GM12878 (cell line): Measurements from ENCODE around the gene TTLL3. TPM values are rescaled to one million over a fixed set of nuclear protein-coding genes. Genes with fewer than 3 reads are reported as not detected.

ENCODE experiments used
- ATAC-seq: fragments of 200-7000 bp; cut with Tn5 transposase; 3 replicates; pipeline ENCODE4 v1.9.1; 2020; ENCODE audit warnings: mild to moderate bottlenecking, moderate library complexity
- BruUV-seq: library from RNA; stranded (reverse); fragments of 400-500 nt; replicated peaks from 2 replicates; lab custom pipeline; 2021; lab: Mats Ljungman, UMichigan
- CTCF ChIA-PET: fragments of 300-600 bp; sonication (Branson Sonifier 250); formaldehyde crosslinking; extraction: SDS; loops from one replicate; lab custom pipeline; 2021; ENCODE audit warnings: inconsistent platforms; lab: Yijun Ruan, JAX
- POLR2A ChIA-PET: fragments of 350-600 bp; formaldehyde crosslinking; extraction: SDS; loops from one replicate; lab custom pipeline; 2021; ENCODE audit warnings: inconsistent platforms; lab: Charles Lee
- RAD21 ChIA-PET: fragments of 300-600 bp; sonication (Branson Sonifier 250); formaldehyde crosslinking; loops from one replicate; lab custom pipeline; 2023; ENCODE audit warnings: antibody characterized with exemption; ENCODE audit not compliant: unreplicated experiment; lab: Charles Lee
- SMC1A ChIA-PET: fragments of 300-600 bp; sonication (Branson Sonifier 250); formaldehyde crosslinking; loops from one replicate; lab custom pipeline; 2023; ENCODE audit not compliant: unreplicated experiment, uncharacterized antibody; lab: Charles Lee
- DNase-seq: peaks from one replicate; pipeline ENCODE4 v3.0.0-alpha.2; 2011; ENCODE audit warnings: low read depth, low spot score
- FAIRE-seq: peaks from 3 replicates; lab custom pipeline; 2011; peaks lifted over from hg19 to GRCh38; lab: Jason Lieb, UNC
- H2AFZ ChIP-seq: 2 replicates; pipeline ENCODE4 v1.6.0; 2011; ENCODE audit warnings: low read depth, low read length, control low read depth; ENCODE audit not compliant: control insufficient read depth
- H3K27ac ChIP-seq: 2 replicates; pipeline ENCODE4 v1.5.1; 2011; ENCODE audit warnings: control low read depth; ENCODE audit not compliant: control insufficient read depth, insufficient read depth
- H3K27me3 ChIP-seq, 2 experiments: replicated peaks in 1 of 2; 2 replicates each; pipeline versions ENCODE4 v1.6.0 to v1.6.1; 2011; ENCODE audit warnings: low read length in 1 of 2; ENCODE audit not compliant: control insufficient read depth in 2 of 2, insufficient read depth in 2 of 2
- H3K36me3 ChIP-seq, 2 experiments: 2 replicates each; pipeline ENCODE4 v1.5.1; 2011; ENCODE audit warnings: low read length in 1 of 2; ENCODE audit not compliant: control insufficient read depth in 2 of 2, insufficient read depth in 2 of 2
- H3K4me1 ChIP-seq: 2 replicates; pipeline ENCODE4 v1.6.1; 2011; ENCODE audit warnings: mild to moderate bottlenecking, low read length, moderate library complexity, mixed read lengths; ENCODE audit not compliant: control insufficient read depth, insufficient read depth
- H3K4me2 ChIP-seq: 2 replicates; pipeline ENCODE4 v1.6.0; 2011; ENCODE audit warnings: control low read depth; ENCODE audit not compliant: control insufficient read depth, insufficient read depth
- H3K4me3 ChIP-seq: fragments of 200-600 bp; sonication (generic); 2 replicates; pipeline ENCODE4 v1.5.1; 2016
- H3K79me2 ChIP-seq: 2 replicates; pipeline ENCODE4 v1.6.0; 2011; ENCODE audit warnings: low read length; ENCODE audit not compliant: control insufficient read depth, insufficient read depth
- H3K9ac ChIP-seq: 2 replicates; pipeline ENCODE4 v1.8.0; 2011; ENCODE audit warnings: low read length, control low read depth, mixed read lengths; ENCODE audit not compliant: control insufficient read depth, insufficient read depth
- H3K9me3 ChIP-seq: replicated peaks from 3 replicates; pipeline ENCODE4 v1.5.1; 2011; ENCODE audit warnings: mild to moderate bottlenecking, low read length; ENCODE audit not compliant: control insufficient read depth, insufficient read depth
- H4K20me1 ChIP-seq: 2 replicates; pipeline ENCODE4 v1.6.0; 2011; ENCODE audit not compliant: control insufficient read depth, insufficient read depth
- ATF7 ChIP-seq: fragments of 450-650 bp; IDR thresholded peaks from 2 replicates; pipeline ENCODE4 v1.6.1; 2016; ENCODE audit warnings: low read depth, mild to moderate bottlenecking
- CHD1 ChIP-seq: IDR thresholded peaks from 2 replicates; pipeline ENCODE4 v1.6.1; 2012; ENCODE audit warnings: low read depth, low read length, improper control_type of control experiment
- ETV6 ChIP-seq, 2 experiments: fragments of 450-650 bp in 1 of 2; IDR thresholded peaks in 1 of 2; conservative IDR thresholded peaks in 1 of 2; 2 replicates each; pipeline ENCODE4 v1.6.1; 2014; ENCODE audit warnings: antibody characterized with exemption in 1 of 2, borderline replicate concordance in 1 of 2, low read depth in 1 of 2, mild to moderate bottlenecking in 1 of 2, moderate library complexity in 1 of 2
- MYC ChIP-seq: IDR thresholded peaks from 2 replicates; pipeline ENCODE4 v1.6.1; 2011; ENCODE audit warnings: mild to moderate bottlenecking, low read length, moderate library complexity, inconsistent platforms; ENCODE audit not compliant: insufficient read depth, insufficient replicate concordance, insufficient read length, severe bottlenecking
- POLR2A ChIP-seq: IDR thresholded peaks from 2 replicates; pipeline ENCODE4 v1.6.1; 2011; ENCODE audit warnings: low read depth, mild to moderate bottlenecking, low read length
- SMARCA5 ChIP-seq: fragments of 450-650 bp; IDR thresholded peaks from 2 replicates; pipeline ENCODE4 v1.6.1; 2017; ENCODE audit warnings: mild to moderate bottlenecking
- YBX1 ChIP-seq: fragments of 450-650 bp; IDR thresholded peaks from 2 replicates; pipeline ENCODE4 v1.6.1; 2016; ENCODE audit warnings: antibody characterized with exemption
- WGBS: methylation state at CpG from one replicate; pipeline ENCODE4 v1.1.6; 2016; ENCODE audit warnings: low lambda C conversion rate; ENCODE audit not compliant: insufficient replicate concordance, insufficient coverage; ENCODE audit errors: missing lambda C conversion rate; 5-methylcytosine and 5-hydroxymethylcytosine counted together
- in situ Hi-C: fragments of 300-500 bp; cut with MboI; formaldehyde crosslinking; loops from 9 replicates; pipeline ENCODE4 v1.14.3; 2018; ENCODE audit warnings: mixed read lengths
- intact Hi-C: fragments of 100-400 bp; cut with micrococcal nuclease; formaldehyde crosslinking; loops from one replicate; pipeline ENCODE4 v1.14.2; 2022; ENCODE audit not compliant: unreplicated experiment
- polyA plus RNA-seq, 11 experiments: library from polyadenylated mRNA; depleted of rRNA in 4 of 11; unstranded in 6 of 11; stranded (reverse) in 5 of 11; fragments of >200 nt; fragmentation: Nextera tagmentation in 4 of 11; fragmentation: Illumina TruSeq in 1 of 11; extraction: Ambion mirVana in 4 of 11; extraction: Trizol in 1 of 11; gene quantifications; 1 replicate in 1 of 11; 2 replicates in 10 of 11; pipeline versions ENCODE4 v1.2.1 to v1.2.3, GENCODE V29; 2011 to 2016; ENCODE audit warnings: inconsistent platforms in 2 of 11, missing spikeins in 2 of 11, low read depth in 1 of 11
- total RNA-seq, 4 experiments: library from RNA; depleted of rRNA in 3 of 4; stranded (reverse); fragments of >200 nt in 3 of 4; fragmentation: Illumina TruSeq in 1 of 4; extraction: Trizol in 1 of 4; gene quantifications; 2 replicates each; pipeline versions ENCODE4 v1.2.1 to v1.2.3, GENCODE V29; 2013 to 2021
- TF ChIP-seq, protein P1 (sequence below): fragments of 450-650 bp; formaldehyde crosslinking; IDR thresholded peaks from 2 replicates; pipeline ENCODE4 v1.4.0; 2020; ENCODE audit warnings: mild to moderate bottlenecking, moderate library complexity
- TF ChIP-seq, protein P2 (sequence below): fragments of 450-650 bp; IDR thresholded peaks from 2 replicates; pipeline ENCODE4 v1.6.1; 2017; ENCODE audit warnings: antibody characterized with exemption, mild to moderate bottlenecking, moderate library complexity
- TF ChIP-seq, protein P3 (sequence below): fragments of 450-650 bp; conservative IDR thresholded peaks from 2 replicates; pipeline ENCODE4 v1.6.1; 2017; ENCODE audit warnings: mild to moderate bottlenecking, moderate library complexity

TTLL3 gene
- total and polyA plus RNA-seq, 10 of the 15 experiments (the other 5 are each of a cell fraction or from before 2014, with no cell fraction given), result 4.2 to 51.3 (median 18.9) TPM

DNA sequence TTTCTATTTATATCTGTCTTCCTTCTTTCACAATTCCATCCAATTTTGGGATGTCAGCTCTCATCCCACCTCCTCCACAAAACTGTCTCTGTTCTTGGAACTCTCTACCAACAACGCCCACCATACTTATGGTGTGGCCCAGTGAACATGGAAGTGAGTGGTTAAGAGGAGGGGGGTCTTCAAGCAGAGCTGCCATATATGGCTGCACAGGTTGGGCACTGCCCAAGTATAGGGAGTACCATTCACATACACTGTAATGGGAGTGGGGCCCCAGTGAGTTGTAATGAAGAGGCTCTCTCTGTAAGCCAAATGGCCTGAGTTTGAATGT is 32.4 kb upstream of the TTLL3 start (continued):
- TF ChIP-seq, protein P1, sequence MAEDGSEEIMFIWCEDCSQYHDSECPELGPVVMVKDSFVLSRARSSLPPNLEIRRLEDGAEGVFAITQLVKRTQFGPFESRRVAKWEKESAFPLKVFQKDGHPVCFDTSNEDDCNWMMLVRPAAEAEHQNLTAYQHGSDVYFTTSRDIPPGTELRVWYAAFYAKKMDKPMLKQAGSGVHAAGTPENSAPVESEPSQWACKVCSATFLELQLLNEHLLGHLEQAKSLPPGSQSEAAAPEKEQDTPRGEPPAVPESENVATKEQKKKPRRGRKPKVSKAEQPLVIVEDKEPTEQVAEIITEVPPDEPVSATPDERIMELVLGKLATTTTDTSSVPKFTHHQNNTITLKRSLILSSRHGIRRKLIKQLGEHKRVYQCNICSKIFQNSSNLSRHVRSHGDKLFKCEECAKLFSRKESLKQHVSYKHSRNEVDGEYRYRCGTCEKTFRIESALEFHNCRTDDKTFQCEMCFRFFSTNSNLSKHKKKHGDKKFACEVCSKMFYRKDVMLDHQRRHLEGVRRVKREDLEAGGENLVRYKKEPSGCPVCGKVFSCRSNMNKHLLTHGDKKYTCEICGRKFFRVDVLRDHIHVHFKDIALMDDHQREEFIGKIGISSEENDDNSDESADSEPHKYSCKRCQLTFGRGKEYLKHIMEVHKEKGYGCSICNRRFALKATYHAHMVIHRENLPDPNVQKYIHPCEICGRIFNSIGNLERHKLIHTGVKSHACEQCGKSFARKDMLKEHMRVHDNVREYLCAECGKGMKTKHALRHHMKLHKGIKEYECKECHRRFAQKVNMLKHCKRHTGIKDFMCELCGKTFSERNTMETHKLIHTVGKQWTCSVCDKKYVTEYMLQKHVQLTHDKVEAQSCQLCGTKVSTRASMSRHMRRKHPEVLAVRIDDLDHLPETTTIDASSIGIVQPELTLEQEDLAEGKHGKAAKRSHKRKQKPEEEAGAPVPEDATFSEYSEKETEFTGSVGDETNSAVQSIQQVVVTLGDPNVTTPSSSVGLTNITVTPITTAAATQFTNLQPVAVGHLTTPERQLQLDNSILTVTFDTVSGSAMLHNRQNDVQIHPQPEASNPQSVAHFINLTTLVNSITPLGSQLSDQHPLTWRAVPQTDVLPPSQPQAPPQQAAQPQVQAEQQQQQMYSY, result no peak
- no peak for TF ChIP-seq POLR2A
- no peak for TF ChIP-seq MYC

DNA sequence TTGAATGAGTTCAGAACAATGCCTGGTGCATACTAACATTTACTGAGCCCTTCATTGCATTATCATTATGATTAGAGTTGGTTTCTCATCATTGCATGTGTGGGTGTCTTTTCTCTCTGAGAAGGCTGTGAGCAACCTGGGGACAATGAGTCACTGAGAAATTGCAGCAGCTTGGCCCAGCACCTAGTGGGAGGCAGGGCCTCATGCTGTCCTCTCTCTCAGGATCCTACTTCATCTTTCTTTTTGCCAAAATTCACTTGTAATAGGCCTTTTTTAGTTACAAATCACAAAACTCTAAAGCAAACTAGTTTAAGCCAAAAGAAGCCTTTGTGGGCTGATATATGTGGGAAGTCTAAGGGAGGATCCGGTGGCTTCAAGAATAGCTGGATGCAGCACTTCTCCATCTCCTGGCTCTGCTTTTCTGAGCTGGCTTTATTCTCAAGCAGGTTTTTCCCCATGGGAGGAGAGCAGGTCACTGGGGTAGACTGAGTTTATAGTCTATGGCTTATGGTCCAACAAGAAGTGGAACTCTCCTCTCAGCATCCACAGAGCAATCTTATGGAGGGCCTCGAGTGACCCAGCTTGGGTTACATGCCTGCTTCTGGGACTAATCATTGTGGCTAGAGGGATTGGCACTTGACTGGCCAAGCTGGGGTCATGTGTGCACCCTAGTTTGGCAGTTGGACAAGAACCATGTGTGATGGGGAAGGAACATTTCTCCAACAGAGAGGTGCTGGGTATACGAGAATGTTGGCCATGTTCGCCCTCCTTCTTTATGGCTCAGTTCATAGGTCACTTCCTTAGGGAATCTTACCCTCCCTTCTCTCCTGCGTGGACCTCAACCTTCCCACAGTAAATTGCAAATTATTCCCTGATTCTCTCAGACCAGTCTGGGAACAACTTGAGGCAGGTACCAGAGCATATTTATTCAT is 31.7 kb upstream of the TTLL3 start:
- no peak for ATAC-seq
- Histone ChIP-seq H2AFZ (no peak overlapping the region), H3K27me3 (no peaks in the 10 kb centered on the region), H3K9ac (no peak overlapping the region), H3K9me3 (no peaks in the 10 kb centered on the region), H4K20me1 (no peaks in the 10 kb centered on the region), H3K27ac (no peak overlapping the region), H3K4me1 (peaks cover 31% of the 10 kb centered on the region), H3K36me3 (0 out of 4 replicates have a peak, but pooled peaks cover 0 to 7% of the 10 kb centered on the region in 2 experiments), H3K4me3 (no peak overlapping the region), H3K79me2 (no peaks in the 10 kb centered on the region), H3K4me2 (no peak overlapping the region)
- no TSS peak for BruUV-seq
- WGBS, result 87% methylated on average over 5 of the region's 5 CpGs
- FAIRE-seq, result no peak
- CTCF ChIA-PET, result interaction anchor here (1.0 to 2.1 kb wide), 2 partner anchors 12 to 278 kb away, joined by 3 to 8 read pairs; no protein-coding TSS in a partner anchor
- DNase-seq, result no peak
- SMC1A ChIA-PET, result interaction anchor here (0.7 to 1.5 kb wide), 3 partner anchors 25 to 50 kb away, joined by 3 to 4 read pairs (median 3); no protein-coding TSS in a partner anchor
- in situ Hi-C loops, result no loop called here
- POLR2A ChIA-PET, result interaction anchor here (1.0 kb wide), 1 partner anchor 29 kb away, joined by 4 read pairs; the partner anchor contains the start of gene OGG1
- RAD21 ChIA-PET, result interaction anchor here (1.0 kb wide), 1 partner anchor 15 kb away, joined by 3 read pairs; the partner anchor contains the start of gene ARPC4
- intact Hi-C loops, result no loop called here
- TF ChIP-seq SMARCA5 (no peak), ATF7 (no peak), ETV6 (conservative IDR thresholded peaks at IDR 0.05 in 1 of 2, IDR thresholded peaks at IDR 0.05 in 1 of 2; ENCODE audit: borderline replicate concordance in 1 of 2, low read depth in 1 of 2) (no peak), YBX1 (no peak), CHD1 (no peak)
- TF ChIP-seq, protein P2, sequence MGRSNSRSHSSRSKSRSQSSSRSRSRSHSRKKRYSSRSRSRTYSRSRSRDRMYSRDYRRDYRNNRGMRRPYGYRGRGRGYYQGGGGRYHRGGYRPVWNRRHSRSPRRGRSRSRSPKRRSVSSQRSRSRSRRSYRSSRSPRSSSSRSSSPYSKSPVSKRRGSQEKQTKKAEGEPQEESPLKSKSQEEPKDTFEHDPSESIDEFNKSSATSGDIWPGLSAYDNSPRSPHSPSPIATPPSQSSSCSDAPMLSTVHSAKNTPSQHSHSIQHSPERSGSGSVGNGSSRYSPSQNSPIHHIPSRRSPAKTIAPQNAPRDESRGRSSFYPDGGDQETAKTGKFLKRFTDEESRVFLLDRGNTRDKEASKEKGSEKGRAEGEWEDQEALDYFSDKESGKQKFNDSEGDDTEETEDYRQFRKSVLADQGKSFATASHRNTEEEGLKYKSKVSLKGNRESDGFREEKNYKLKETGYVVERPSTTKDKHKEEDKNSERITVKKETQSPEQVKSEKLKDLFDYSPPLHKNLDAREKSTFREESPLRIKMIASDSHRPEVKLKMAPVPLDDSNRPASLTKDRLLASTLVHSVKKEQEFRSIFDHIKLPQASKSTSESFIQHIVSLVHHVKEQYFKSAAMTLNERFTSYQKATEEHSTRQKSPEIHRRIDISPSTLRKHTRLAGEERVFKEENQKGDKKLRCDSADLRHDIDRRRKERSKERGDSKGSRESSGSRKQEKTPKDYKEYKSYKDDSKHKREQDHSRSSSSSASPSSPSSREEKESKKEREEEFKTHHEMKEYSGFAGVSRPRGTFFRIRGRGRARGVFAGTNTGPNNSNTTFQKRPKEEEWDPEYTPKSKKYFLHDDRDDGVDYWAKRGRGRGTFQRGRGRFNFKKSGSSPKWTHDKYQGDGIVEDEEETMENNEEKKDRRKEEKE, result no peak
- TF ChIP-seq, protein P3, sequence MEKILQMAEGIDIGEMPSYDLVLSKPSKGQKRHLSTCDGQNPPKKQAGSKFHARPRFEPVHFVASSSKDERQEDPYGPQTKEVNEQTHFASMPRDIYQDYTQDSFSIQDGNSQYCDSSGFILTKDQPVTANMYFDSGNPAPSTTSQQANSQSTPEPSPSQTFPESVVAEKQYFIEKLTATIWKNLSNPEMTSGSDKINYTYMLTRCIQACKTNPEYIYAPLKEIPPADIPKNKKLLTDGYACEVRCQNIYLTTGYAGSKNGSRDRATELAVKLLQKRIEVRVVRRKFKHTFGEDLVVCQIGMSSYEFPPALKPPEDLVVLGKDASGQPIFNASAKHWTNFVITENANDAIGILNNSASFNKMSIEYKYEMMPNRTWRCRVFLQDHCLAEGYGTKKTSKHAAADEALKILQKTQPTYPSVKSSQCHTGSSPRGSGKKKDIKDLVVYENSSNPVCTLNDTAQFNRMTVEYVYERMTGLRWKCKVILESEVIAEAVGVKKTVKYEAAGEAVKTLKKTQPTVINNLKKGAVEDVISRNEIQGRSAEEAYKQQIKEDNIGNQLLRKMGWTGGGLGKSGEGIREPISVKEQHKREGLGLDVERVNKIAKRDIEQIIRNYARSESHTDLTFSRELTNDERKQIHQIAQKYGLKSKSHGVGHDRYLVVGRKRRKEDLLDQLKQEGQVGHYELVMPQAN, result no peak
